Keratinocyte (primary cell): ENCODE data around the gene ANKRD36. TPM values are rescaled to one million over a fixed set of nuclear protein-coding genes. Genes with fewer than 3 reads are reported as not detected.
"Not testable (repeated sequence)": the region's sequence is repeated elsewhere in the genome, so short reads cannot be mapped to it uniquely, and the experiment has no call there.

ENCODE experiments used
- DNase-seq: peaks from one replicate; pipeline ENCODE4 v3.0.0-alpha.2; 2011; ENCODE audit warnings: low read depth, missing footprints, low spot score
- FAIRE-seq: peaks from 2 replicates; lab custom pipeline; 2011; peaks lifted over from hg19 to GRCh38; lab: Jason Lieb, UNC
- H2AFZ ChIP-seq: 2 replicates; pipeline ENCODE4 v1.6.0; 2012; ENCODE audit warnings: low read length, control low read depth, inconsistent platforms; ENCODE audit not compliant: control insufficient read depth
- H3K27ac ChIP-seq: 2 replicates; pipeline ENCODE4 v1.5.1; 2011; ENCODE audit warnings: low read length; ENCODE audit not compliant: control insufficient read depth, insufficient read depth
- H3K27me3 ChIP-seq: 3 replicates; pipeline ENCODE4 v1.6.0; 2011; ENCODE audit warnings: low read length; ENCODE audit not compliant: control insufficient read depth, insufficient read depth; ENCODE audit errors: extremely low read depth
- H3K36me3 ChIP-seq, 2 experiments: 2 replicates in 1 of 2; 3 replicates in 1 of 2; pipeline ENCODE4 v1.5.1; 2011; ENCODE audit warnings: low read length in 2 of 2, mild to moderate bottlenecking in 1 of 2; ENCODE audit not compliant: control insufficient read depth in 2 of 2, insufficient read depth in 2 of 2; ENCODE audit errors: extremely low read depth in 1 of 2
- H3K4me1 ChIP-seq: 3 replicates; pipeline ENCODE4 v1.5.1; 2011; ENCODE audit warnings: low read length; ENCODE audit not compliant: control insufficient read depth, insufficient read depth; ENCODE audit errors: extremely low read depth
- H3K4me2 ChIP-seq: 3 replicates; pipeline ENCODE4 v1.6.0; 2011; ENCODE audit warnings: low read depth, low read length; ENCODE audit not compliant: control insufficient read depth, insufficient read depth; ENCODE audit errors: extremely low read depth
- H3K4me3 ChIP-seq, 3 experiments: fragments of 200-600 bp in 1 of 3; sonication (generic) in 1 of 3; 2 replicates in 2 of 3; 3 replicates in 1 of 3; pipeline ENCODE4 v1.5.1; 2011 to 2016; ENCODE audit warnings: low read length in 3 of 3, mild to moderate bottlenecking in 3 of 3, control low read depth in 2 of 3, inconsistent platforms in 1 of 3, low read depth in 1 of 3, mixed read lengths in 1 of 3, mixed run types in 1 of 3, moderate library complexity in 1 of 3; ENCODE audit not compliant: control insufficient read depth in 2 of 3, insufficient read depth in 2 of 3; ENCODE audit errors: extremely low read depth in 1 of 3
- H3K79me2 ChIP-seq: 2 replicates; pipeline ENCODE4 v1.6.0; 2012; ENCODE audit warnings: low read length; ENCODE audit not compliant: control insufficient read depth, insufficient read depth
- H3K9ac ChIP-seq: 3 replicates; pipeline ENCODE4 v1.6.0; 2011; ENCODE audit warnings: low read length; ENCODE audit not compliant: control insufficient read depth, insufficient read depth; ENCODE audit errors: extremely low read depth
- H3K9me1 ChIP-seq: 3 replicates; pipeline ENCODE4 v1.6.0; 2011; ENCODE audit warnings: low read length; ENCODE audit not compliant: control insufficient read depth, insufficient read depth; ENCODE audit errors: extremely low read depth
- H3K9me3 ChIP-seq: 2 replicates; pipeline ENCODE4 v1.5.1; 2012; ENCODE audit warnings: low read depth, low read length; ENCODE audit not compliant: control insufficient read depth
- H4K20me1 ChIP-seq: 3 replicates; pipeline ENCODE4 v1.6.0; 2011; ENCODE audit warnings: low read length; ENCODE audit not compliant: control insufficient read depth, insufficient read depth; ENCODE audit errors: extremely low read depth
- dilution Hi-C: fragments of 300-500 bp; cut with MboI; formaldehyde crosslinking; loops from one replicate; pipeline ENCODE4 v1.7.0; 2020; ENCODE audit warnings: low sequenced_read_pairs; ENCODE audit not compliant: extremely low pct_ligation_motif_present
- polyA plus RNA-seq, 5 experiments: library from polyadenylated mRNA; depleted of rRNA in 3 of 5; stranded (reverse) in 3 of 5; stranded (forward) in 1 of 5; unstranded in 1 of 5; fragments of >200 nt; gene quantifications; 1 replicate in 1 of 5; 2 replicates in 3 of 5; 3 replicates in 1 of 5; pipeline versions ENCODE4 v1.2.1 to v1.2.3, GENCODE V29; 2011 to 2012; ENCODE audit warnings: missing spikeins in 2 of 5, low read depth in 1 of 5, low replicate concordance in 1 of 5

Gene ANKRD36
- polyA plus RNA-seq, 1 donor (not counting 4 experiments of a cell fraction or from before 2014, with no cell fraction given), result 5.2 TPM

DNA sequence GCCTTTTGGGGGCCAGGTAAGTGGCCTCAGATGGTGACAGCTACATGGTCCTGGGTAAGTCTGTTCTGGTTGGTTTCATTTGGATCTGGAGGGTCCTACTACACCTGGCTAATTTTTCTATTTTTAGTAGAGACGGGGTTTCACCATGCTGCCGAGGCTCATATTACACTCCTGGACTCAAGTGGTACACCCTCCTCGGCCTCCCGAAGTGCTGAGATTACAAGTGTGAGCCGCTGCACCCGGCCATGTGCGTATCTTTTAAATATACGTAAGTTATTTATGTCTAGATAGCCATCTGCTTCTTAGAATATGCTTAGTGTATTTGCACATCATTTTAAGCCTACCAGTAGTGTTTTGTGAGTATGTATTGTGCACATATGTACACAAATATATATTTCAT lies 35.7 kb upstream of the ANKRD36 start:
- H3K27ac ChIP-seq, H3K36me3 ChIP-seq, dilution Hi-C loops, H4K20me1 ChIP-seq, H2AFZ ChIP-seq, H3K79me2 ChIP-seq, H3K9me1 ChIP-seq, H3K4me2 ChIP-seq, FAIRE-seq, H3K4me1 ChIP-seq, H3K4me3 ChIP-seq, H3K27me3 ChIP-seq, H3K9ac ChIP-seq, H3K9me3 ChIP-seq, DNase-seq: not testable (repeated sequence)

DNA sequence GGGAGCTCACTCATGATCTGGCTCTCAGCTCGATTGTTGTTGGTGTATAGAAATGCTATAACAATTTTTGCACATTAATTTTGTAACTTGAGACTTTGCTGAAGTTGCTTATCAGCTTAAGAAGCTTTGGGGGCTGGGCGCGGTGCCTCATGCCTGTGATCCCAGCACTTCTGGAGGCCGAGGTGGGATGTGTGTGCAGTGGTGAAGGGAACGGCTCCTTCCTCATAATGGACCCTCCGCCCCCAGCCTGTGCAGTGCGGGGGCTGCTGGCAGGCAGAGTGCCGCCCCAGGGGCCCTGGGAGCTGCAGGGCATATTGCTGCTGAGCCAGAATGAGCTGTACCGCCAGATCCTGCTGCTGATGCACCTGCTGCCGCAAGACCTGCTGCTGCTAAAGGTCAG lies 32.1 kb upstream of the ANKRD36 start:
- FAIRE-seq, H2AFZ ChIP-seq, H3K9me1 ChIP-seq, dilution Hi-C loops, H3K27ac ChIP-seq, H3K4me2 ChIP-seq, H3K9ac ChIP-seq, H3K36me3 ChIP-seq, H3K9me3 ChIP-seq, H3K27me3 ChIP-seq, DNase-seq, H3K79me2 ChIP-seq, H4K20me1 ChIP-seq, H3K4me1 ChIP-seq, H3K4me3 ChIP-seq: not testable (repeated sequence)

- H2AFZ ChIP-seq, H4K20me1 ChIP-seq, H3K36me3 ChIP-seq, H3K79me2 ChIP-seq, dilution Hi-C loops, H3K4me1 ChIP-seq, FAIRE-seq, H3K4me3 ChIP-seq, H3K4me2 ChIP-seq, H3K27ac ChIP-seq, H3K27me3 ChIP-seq, H3K9ac ChIP-seq, DNase-seq, H3K9me3 ChIP-seq, H3K9me1 ChIP-seq: not testable (repeated sequence)
These were observed 30.7 kb upstream of the ANKRD36 start for GRCh38 chr2:97082206-97082605.

DNA sequence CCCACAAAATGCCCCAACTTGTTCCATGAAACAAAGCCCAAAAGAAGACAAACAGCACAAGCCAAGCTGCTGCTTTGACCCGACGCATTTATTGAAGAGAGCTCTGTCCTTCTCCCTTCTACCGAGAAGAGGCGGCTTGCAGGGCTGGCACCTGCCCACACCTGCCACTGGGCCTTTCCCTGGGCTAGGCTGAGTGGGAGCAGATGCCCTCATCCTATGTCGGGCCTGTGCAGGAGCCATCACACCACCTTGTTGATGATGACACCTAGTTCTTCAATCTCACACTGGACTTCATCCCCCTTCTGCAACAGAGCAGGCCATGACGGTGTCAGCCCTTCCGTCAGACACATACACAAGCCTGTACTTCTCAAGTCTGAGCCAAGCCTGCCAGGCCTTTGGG lies 29.4 kb upstream of the ANKRD36 start:
- H2AFZ ChIP-seq, dilution Hi-C loops, H3K4me2 ChIP-seq: not testable (repeated sequence)

DNA sequence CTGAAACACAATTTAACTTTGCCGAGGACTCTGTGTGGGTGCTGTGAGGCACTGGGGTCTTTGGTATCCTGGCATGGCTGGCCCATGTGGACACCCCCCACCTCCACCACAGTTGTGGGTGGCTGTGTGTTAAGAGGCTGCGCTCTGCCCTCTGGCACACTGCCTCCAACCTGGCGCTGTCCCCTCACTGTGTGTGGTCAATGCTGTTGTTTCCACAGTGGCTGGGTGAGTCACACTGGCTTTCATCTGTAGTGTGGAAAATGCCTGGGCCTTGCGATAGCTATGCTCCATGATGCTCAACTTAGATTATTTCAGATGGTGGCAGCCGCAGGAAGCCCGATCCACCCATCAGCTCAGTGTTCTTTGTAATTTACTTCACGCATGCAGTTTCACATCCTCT lies 27.9 kb upstream of the ANKRD36 start:
- H4K20me1 ChIP-seq, H3K9ac ChIP-seq, FAIRE-seq, H3K9me3 ChIP-seq, H2AFZ ChIP-seq, H3K27ac ChIP-seq, DNase-seq, H3K4me3 ChIP-seq, H3K9me1 ChIP-seq, H3K36me3 ChIP-seq, dilution Hi-C loops, H3K27me3 ChIP-seq, H3K4me1 ChIP-seq, H3K79me2 ChIP-seq, H3K4me2 ChIP-seq: not testable (repeated sequence)

More for the DNA sequence above, 29.4 kb upstream of the ANKRD36 start:
- H3K9me3 ChIP-seq, H3K79me2 ChIP-seq, H4K20me1 ChIP-seq, H3K9me1 ChIP-seq, H3K27me3 ChIP-seq, H3K4me1 ChIP-seq, H3K9ac ChIP-seq, H3K36me3 ChIP-seq, H3K4me3 ChIP-seq, FAIRE-seq, DNase-seq, H3K27ac ChIP-seq: not testable (repeated sequence)
